ENCODE data around the gene RBBP5.

- no peak for TF ChIP-seq ZNF317 (CRISPR knock-in tag; IDR thresholded peaks at IDR 0.05; ENCODE audit: borderline replicate concordance, low read depth)
- TF ChIP-seq, protein P1, sequence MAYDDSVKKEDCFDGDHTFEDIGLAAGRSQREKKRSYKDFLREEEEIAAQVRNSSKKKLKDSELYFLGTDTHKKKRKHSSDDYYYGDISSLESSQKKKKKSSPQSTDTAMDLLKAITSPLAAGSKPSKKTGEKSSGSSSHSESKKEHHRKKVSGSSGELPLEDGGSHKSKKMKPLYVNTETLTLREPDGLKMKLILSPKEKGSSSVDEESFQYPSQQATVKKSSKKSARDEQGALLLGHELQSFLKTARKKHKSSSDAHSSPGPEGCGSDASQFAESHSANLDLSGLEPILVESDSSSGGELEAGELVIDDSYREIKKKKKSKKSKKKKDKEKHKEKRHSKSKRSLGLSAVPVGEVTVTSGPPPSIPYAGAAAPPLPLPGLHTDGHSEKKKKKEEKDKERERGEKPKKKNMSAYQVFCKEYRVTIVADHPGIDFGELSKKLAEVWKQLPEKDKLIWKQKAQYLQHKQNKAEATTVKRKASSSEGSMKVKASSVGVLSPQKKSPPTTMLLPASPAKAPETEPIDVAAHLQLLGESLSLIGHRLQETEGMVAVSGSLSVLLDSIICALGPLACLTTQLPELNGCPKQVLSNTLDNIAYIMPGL (CRISPR knock-in tag; IDR thresholded peaks at IDR 0.05) = no peak
- no peak for TF ChIP-seq CTCF (IDR thresholded peaks at IDR 0.05)
- TF ChIP-seq, protein P2, sequence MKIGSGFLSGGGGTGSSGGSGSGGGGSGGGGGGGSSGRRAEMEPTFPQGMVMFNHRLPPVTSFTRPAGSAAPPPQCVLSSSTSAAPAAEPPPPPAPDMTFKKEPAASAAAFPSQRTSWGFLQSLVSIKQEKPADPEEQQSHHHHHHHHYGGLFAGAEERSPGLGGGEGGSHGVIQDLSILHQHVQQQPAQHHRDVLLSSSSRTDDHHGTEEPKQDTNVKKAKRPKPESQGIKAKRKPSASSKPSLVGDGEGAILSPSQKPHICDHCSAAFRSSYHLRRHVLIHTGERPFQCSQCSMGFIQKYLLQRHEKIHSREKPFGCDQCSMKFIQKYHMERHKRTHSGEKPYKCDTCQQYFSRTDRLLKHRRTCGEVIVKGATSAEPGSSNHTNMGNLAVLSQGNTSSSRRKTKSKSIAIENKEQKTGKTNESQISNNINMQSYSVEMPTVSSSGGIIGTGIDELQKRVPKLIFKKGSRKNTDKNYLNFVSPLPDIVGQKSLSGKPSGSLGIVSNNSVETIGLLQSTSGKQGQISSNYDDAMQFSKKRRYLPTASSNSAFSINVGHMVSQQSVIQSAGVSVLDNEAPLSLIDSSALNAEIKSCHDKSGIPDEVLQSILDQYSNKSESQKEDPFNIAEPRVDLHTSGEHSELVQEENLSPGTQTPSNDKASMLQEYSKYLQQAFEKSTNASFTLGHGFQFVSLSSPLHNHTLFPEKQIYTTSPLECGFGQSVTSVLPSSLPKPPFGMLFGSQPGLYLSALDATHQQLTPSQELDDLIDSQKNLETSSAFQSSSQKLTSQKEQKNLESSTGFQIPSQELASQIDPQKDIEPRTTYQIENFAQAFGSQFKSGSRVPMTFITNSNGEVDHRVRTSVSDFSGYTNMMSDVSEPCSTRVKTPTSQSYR (CRISPR knock-in tag; IDR thresholded peaks at IDR 0.05) = no peak
- no peak for TF ChIP-seq TEAD4 (CRISPR knock-in tag; IDR thresholded peaks at IDR 0.05)
- TF ChIP-seq, protein P3, sequence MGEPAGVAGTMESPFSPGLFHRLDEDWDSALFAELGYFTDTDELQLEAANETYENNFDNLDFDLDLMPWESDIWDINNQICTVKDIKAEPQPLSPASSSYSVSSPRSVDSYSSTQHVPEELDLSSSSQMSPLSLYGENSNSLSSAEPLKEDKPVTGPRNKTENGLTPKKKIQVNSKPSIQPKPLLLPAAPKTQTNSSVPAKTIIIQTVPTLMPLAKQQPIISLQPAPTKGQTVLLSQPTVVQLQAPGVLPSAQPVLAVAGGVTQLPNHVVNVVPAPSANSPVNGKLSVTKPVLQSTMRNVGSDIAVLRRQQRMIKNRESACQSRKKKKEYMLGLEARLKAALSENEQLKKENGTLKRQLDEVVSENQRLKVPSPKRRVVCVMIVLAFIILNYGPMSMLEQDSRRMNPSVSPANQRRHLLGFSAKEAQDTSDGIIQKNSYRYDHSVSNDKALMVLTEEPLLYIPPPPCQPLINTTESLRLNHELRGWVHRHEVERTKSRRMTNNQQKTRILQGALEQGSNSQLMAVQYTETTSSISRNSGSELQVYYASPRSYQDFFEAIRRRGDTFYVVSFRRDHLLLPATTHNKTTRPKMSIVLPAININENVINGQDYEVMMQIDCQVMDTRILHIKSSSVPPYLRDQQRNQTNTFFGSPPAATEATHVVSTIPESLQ (CRISPR knock-in tag; IDR thresholded peaks at IDR 0.05) = no peak
- no peak for TF ChIP-seq CREB1 (CRISPR knock-in tag; IDR thresholded peaks at IDR 0.05)
Observed at GRCh38 chr1:205084360-205084759, 37.4 kb downstream of the RBBP5 start, which contains the start of gene TMEM81.
